Subcutaneous adipose tissue (tissue), 4 donors: ENCODE results near the gene KDM2B. TPM values are rescaled to one million over a fixed set of nuclear protein-coding genes. Genes with fewer than 3 reads are reported as not detected.

Experiments used
- total RNA-seq, 4 donors: library from RNA; depleted of rRNA; stranded (reverse); fragments of >200 nt; gene quantifications; one replicate each; pipeline ENCODE4 v1.1.0, GENCODE V29; 2016
- TF ChIP-seq, protein P1 (sequence below): fragments of 450-650 bp; IDR thresholded peaks from one replicate; pipeline ENCODE4 v1.5.1; 2016; ENCODE audit warnings: low read depth, mild to moderate bottlenecking, control low read depth, antibody characterized with exemption, moderate library complexity

Gene KDM2B
- total RNA-seq, 4 donors from 2014 or later, result 13.9 to 22.6 (median 16.2) TPM

DNA sequence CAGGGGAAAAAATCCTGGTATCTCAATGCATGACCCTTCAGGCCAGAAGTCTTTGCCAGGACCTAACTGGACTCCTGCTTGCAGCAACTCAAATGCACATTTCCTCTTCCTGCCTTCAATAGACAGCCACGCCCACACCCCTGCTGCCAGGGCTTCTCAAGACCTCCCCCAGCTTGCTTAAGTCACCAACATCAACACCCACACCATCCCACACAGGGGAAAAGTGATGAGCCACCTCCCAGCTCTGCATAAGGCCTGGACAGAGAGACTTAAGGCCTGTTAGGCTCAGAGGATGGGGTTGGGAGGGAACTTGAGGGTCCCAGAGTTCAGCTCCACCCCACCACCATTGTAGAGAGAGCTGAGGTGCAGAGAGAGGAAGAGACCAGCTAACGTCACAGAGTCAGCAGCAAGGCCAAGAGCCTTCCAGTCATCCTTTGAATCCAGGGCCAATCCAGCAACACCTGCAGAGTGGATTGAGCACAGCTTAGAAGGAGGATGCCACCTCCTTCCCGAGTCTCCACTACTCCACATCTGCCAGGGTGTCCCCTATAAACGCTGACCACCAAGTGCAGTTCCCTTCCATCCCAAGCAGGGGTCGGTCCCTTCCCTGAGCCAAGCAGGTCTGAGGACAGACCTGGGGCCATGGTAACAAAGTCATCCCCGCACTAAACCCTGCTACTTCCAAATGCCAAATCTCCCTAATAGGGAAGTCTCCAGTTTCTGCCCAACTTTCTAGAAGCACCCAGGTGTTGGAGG lies 50.0 kb downstream of the KDM2B start:
- TF ChIP-seq, protein P1, sequence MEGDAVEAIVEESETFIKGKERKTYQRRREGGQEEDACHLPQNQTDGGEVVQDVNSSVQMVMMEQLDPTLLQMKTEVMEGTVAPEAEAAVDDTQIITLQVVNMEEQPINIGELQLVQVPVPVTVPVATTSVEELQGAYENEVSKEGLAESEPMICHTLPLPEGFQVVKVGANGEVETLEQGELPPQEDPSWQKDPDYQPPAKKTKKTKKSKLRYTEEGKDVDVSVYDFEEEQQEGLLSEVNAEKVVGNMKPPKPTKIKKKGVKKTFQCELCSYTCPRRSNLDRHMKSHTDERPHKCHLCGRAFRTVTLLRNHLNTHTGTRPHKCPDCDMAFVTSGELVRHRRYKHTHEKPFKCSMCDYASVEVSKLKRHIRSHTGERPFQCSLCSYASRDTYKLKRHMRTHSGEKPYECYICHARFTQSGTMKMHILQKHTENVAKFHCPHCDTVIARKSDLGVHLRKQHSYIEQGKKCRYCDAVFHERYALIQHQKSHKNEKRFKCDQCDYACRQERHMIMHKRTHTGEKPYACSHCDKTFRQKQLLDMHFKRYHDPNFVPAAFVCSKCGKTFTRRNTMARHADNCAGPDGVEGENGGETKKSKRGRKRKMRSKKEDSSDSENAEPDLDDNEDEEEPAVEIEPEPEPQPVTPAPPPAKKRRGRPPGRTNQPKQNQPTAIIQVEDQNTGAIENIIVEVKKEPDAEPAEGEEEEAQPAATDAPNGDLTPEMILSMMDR, result no peak

DNA sequence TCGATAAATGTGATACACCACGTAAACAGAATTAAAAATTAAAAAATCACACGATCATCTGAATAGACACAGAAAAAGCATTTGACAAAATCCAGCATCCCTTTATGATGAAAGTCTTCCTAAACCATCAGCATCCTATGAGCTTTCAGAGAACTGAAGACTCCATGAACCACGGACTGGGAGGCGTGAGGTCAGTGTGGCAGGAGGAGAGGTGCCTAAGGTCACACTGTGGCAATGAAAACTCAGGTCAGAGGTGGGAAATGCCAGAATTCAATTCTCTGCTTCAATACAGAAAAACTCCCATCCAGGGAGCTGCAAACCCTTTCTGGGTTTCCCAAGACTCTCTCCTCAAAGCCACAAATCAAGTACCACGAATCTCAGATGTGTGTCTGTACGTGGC lies 51.6 kb downstream of the KDM2B start:
- TF ChIP-seq, protein P1, result no peak

DNA sequence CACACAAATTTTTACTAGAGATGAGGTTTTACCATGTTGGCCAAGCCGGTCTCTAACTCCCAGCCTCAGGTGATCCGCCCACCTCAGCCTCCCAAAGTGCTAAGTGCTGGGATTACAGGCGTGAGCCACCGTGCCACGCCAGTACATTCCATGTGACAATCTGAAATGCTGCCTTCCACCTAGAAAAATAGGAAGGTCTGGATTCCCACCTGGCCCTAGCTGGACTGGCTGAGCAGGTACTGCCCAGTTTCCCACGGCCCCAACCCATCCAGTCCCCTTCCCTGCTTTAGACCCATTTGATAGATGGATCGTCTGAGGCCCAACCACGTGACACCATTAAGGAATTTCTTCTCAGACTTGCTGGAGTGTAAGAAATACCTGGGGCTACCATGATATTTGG lies 55.4 kb downstream of the KDM2B start:
- TF ChIP-seq, protein P1, result no peak

DNA sequence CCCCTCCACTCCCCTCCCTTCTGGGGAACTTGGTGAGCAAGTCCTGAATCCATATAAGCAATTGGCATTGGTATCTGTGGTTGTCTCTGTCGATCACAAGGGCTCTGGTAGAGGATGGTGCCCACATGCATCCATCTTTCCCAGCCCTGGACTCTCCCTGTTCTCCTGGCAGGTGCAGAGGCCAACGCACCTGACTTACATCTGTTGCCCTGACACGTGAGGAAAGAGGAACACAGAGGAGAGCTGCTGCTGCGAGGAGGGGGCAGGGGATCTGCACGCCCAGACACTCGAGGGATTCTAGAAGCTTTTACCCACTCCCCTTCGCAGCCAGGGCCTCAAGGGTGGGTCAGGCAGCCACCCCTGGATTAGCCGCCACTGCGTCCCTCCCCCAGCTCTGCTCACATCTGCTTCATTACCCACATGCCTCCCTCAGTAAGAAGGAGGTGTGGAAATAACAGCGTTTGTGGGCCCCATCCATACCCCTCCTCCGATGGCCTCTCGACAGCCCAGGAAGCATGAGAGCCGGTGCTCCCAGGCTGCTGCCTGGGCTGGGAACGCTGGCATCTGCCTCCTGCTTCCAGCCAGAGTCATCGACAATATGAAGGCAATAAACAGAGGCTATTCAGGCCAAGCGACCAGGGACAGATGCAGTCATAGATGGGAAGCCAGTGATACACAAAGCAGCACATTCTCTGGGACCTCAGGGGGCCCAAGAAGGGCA lies 56.5 kb downstream of the KDM2B start:
- TF ChIP-seq, protein P1, result no peak

DNA sequence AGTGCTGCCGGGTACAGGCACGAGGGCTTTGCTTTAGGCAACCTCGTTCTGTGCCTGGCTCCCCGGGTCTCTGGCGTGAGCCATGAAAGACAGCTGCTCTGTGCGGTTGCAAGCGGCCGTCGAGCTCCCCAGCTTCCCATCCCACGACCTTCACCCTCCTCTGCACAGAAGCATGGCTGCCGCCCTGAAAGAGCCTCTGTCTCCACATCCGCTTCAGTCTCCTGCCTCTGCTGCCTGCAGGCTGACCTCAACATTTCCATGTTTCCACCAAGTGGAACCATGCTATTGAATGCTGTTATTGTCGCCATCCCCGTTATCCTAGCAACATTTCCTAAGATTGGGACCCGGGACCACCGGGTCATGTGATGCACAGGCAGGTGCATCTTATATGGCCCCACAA lies 57.1 kb downstream of the KDM2B start:
- TF ChIP-seq, protein P1, result no peak

DNA sequence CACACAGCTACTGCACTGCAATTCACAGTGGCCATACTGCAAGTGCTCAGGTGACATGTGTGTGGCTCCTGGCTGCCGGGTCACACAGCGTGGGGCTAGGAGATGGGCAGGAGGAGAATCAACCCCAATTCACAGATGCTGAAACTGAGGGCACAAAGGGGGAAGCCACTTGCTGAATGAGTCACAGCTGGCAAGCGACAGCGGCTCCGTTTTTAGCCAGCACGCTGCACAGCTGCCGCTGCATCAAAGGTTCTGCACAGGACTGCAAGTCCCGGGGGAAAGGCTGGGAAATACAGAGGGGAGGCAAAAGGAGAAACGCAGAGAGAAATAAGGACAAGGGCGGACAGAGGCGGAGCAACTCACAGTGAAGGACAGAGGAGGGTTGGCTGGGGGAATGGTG lies 57.9 kb downstream of the KDM2B start:
- TF ChIP-seq, protein P1, result no peak

DNA sequence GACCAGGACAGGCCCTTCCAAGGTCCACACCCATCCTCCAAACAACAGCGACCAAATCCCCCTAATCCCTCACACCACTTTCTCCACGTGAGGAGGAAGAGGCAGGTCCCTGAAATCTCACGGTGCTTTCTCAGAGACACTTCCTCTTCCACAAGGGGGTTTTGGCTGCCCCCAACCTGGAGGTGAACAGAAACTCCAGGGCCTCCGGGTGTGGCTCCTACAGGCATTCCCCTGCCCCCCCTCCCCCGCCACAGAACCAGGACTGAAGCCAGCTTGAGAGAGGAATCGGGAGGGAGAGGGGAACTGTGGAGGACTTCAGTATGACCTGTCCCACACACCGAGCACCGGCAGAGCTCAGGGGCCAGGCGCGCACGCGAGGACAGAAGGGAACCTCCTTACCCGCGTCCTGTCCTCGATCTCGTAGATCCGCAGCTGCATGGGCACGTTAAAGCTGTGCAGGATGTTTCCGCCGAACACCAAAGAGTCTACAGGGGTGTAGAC lies 60.2 kb downstream of the KDM2B start:
- TF ChIP-seq, protein P1, result no peak
